K562 (cell line): ENCODE data around the gene RNF151. TPM values are rescaled to one million over a fixed set of nuclear protein-coding genes. Genes with fewer than 3 reads are reported as not detected.

Experiments used
- CTBP1 ChIP-seq: fragments of 450-650 bp; IDR thresholded peaks from 2 replicates; pipeline ENCODE4 v1.6.1; 2016; ENCODE audit warnings: borderline replicate concordance
- EHMT2 ChIP-seq: fragments of 450-650 bp; IDR thresholded peaks from 2 replicates; pipeline ENCODE4 v1.6.1; 2018; ENCODE audit warnings: antibody characterized with exemption
- RBM39 ChIP-seq: fragments of 200-400 bp; formaldehyde crosslinking; optimal IDR thresholded peaks from 2 replicates; pipeline ENCODE3; 2018; ENCODE audit warnings: low read depth, low read length
- RCOR1 ChIP-seq, 2 experiments: IDR thresholded peaks; 2 replicates each; pipeline ENCODE4 v1.6.1; 2012; ENCODE audit warnings: low read depth in 2 of 2, low read length in 2 of 2, borderline replicate concordance in 1 of 2, improper control_type of control experiment in 1 of 2
- polyA plus RNA-seq, 8 experiments: library from polyadenylated mRNA; depleted of rRNA in 4 of 8; stranded (reverse) in 5 of 8; unstranded in 3 of 8; fragments of >200 nt; fragmentation: Nextera tagmentation in 2 of 8; fragmentation: Illumina TruSeq in 1 of 8; extraction: Ambion mirVana in 2 of 8; extraction: Trizol in 1 of 8; gene quantifications; 2 replicates each; pipeline versions ENCODE4 v1.2.1 to v1.2.3, GENCODE V29; 2011 to 2014; ENCODE audit warnings: inconsistent platforms in 1 of 8, missing spikeins in 1 of 8
- total RNA-seq, 7 experiments: library from RNA; depleted of rRNA in 6 of 7; stranded (reverse); fragments of >200 nt in 6 of 7; fragmentation: Illumina TruSeq in 2 of 7; extraction: Trizol in 2 of 7; gene quantifications; 2 replicates each; pipeline versions ENCODE4 v1.2.1 to v1.2.3, GENCODE V29; 2011 to 2021; ENCODE audit warnings: low replicate concordance in 1 of 7
- TF ChIP-seq, protein P1 (sequence below): fragments of 450-650 bp; IDR thresholded peaks from 2 replicates; pipeline ENCODE4 v1.6.1; 2016; ENCODE audit warnings: mild to moderate bottlenecking, moderate library complexity
- TF ChIP-seq, protein P2 (sequence below): fragments of 250-450 bp; sonication (Bioruptor Pico); IDR thresholded peaks from 2 replicates; pipeline ENCODE4 v1.5.1; 2021; ENCODE audit warnings: mild to moderate bottlenecking

The RNF151 gene
- total and polyA plus RNA-seq, 9 of the 15 experiments (the other 6 are each of a cell fraction or from before 2014, with no cell fraction given), result not detected

DNA sequence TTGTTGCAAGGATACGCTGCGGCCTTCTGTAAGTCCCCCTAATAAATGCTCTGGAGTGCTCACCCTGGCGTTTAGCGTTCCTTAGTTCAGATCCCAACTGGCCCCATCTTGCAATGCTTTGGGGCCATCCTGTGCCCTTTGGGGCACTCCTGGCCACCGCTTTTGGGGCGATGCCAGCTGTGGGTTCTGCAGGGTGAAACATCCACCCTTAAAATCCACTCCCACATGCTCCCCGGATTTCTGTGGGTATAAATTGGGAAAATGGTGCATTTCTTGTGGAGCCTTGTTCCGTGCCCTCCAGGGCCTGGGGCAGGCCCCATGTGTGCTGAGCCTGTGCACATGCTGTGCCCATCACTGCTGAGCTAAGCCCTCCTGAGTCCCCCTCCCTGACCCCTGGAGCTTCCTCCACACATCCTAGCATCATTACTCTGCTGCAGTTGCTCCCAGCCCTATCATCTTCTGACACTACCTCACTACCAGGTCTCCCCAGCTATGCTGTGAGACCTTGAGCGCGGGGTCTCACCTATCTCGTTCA lies 29.6 kb upstream of the RNF151 start (continued):
- TF ChIP-seq, protein P1, sequence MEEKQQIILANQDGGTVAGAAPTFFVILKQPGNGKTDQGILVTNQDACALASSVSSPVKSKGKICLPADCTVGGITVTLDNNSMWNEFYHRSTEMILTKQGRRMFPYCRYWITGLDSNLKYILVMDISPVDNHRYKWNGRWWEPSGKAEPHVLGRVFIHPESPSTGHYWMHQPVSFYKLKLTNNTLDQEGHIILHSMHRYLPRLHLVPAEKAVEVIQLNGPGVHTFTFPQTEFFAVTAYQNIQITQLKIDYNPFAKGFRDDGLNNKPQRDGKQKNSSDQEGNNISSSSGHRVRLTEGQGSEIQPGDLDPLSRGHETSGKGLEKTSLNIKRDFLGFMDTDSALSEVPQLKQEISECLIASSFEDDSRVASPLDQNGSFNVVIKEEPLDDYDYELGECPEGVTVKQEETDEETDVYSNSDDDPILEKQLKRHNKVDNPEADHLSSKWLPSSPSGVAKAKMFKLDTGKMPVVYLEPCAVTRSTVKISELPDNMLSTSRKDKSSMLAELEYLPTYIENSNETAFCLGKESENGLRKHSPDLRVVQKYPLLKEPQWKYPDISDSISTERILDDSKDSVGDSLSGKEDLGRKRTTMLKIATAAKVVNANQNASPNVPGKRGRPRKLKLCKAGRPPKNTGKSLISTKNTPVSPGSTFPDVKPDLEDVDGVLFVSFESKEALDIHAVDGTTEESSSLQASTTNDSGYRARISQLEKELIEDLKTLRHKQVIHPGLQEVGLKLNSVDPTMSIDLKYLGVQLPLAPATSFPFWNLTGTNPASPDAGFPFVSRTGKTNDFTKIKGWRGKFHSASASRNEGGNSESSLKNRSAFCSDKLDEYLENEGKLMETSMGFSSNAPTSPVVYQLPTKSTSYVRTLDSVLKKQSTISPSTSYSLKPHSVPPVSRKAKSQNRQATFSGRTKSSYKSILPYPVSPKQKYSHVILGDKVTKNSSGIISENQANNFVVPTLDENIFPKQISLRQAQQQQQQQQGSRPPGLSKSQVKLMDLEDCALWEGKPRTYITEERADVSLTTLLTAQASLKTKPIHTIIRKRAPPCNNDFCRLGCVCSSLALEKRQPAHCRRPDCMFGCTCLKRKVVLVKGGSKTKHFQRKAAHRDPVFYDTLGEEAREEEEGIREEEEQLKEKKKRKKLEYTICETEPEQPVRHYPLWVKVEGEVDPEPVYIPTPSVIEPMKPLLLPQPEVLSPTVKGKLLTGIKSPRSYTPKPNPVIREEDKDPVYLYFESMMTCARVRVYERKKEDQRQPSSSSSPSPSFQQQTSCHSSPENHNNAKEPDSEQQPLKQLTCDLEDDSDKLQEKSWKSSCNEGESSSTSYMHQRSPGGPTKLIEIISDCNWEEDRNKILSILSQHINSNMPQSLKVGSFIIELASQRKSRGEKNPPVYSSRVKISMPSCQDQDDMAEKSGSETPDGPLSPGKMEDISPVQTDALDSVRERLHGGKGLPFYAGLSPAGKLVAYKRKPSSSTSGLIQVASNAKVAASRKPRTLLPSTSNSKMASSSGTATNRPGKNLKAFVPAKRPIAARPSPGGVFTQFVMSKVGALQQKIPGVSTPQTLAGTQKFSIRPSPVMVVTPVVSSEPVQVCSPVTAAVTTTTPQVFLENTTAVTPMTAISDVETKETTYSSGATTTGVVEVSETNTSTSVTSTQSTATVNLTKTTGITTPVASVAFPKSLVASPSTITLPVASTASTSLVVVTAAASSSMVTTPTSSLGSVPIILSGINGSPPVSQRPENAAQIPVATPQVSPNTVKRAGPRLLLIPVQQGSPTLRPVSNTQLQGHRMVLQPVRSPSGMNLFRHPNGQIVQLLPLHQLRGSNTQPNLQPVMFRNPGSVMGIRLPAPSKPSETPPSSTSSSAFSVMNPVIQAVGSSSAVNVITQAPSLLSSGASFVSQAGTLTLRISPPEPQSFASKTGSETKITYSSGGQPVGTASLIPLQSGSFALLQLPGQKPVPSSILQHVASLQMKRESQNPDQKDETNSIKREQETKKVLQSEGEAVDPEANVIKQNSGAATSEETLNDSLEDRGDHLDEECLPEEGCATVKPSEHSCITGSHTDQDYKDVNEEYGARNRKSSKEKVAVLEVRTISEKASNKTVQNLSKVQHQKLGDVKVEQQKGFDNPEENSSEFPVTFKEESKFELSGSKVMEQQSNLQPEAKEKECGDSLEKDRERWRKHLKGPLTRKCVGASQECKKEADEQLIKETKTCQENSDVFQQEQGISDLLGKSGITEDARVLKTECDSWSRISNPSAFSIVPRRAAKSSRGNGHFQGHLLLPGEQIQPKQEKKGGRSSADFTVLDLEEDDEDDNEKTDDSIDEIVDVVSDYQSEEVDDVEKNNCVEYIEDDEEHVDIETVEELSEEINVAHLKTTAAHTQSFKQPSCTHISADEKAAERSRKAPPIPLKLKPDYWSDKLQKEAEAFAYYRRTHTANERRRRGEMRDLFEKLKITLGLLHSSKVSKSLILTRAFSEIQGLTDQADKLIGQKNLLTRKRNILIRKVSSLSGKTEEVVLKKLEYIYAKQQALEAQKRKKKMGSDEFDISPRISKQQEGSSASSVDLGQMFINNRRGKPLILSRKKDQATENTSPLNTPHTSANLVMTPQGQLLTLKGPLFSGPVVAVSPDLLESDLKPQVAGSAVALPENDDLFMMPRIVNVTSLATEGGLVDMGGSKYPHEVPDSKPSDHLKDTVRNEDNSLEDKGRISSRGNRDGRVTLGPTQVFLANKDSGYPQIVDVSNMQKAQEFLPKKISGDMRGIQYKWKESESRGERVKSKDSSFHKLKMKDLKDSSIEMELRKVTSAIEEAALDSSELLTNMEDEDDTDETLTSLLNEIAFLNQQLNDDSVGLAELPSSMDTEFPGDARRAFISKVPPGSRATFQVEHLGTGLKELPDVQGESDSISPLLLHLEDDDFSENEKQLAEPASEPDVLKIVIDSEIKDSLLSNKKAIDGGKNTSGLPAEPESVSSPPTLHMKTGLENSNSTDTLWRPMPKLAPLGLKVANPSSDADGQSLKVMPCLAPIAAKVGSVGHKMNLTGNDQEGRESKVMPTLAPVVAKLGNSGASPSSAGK, result no peak
- no peak for TF ChIP-seq CTBP1
- TF ChIP-seq, protein P2, sequence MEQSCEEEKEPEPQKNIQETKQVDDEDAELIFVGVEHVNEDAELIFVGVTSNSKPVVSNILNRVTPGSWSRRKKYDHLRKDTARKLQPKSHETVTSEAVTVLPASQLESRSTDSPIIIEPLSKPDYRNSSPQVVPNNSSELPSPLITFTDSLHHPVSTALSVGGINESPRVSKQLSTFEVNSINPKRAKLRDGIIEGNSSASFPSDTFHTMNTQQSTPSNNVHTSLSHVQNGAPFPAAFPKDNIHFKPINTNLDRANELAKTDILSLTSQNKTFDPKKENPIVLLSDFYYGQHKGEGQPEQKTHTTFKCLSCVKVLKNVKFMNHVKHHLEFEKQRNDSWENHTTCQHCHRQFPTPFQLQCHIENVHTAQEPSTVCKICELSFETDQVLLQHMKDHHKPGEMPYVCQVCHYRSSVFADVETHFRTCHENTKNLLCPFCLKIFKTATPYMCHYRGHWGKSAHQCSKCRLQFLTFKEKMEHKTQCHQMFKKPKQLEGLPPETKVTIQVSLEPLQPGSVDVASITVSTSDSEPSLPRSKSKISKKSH (CRISPR knock-in tag), result no peak
- TF ChIP-seq RBM39, result no peak
- no peak for TF ChIP-seq RCOR1 (IDR thresholded peaks at IDR 0.05; ENCODE audit: borderline replicate concordance in 1 of 2, low read depth in 2 of 2, low read length in 2 of 2)
- no peak for TF ChIP-seq EHMT2
